NCI-H526 (cell line): ENCODE results near the gene SDK2.

Source experiments
- DNase-seq, 2 experiments: peaks; one replicate each; lab custom pipeline; 2025; lab: John Stamatoyannopoulos, UW

SDK2 gene

DNA sequence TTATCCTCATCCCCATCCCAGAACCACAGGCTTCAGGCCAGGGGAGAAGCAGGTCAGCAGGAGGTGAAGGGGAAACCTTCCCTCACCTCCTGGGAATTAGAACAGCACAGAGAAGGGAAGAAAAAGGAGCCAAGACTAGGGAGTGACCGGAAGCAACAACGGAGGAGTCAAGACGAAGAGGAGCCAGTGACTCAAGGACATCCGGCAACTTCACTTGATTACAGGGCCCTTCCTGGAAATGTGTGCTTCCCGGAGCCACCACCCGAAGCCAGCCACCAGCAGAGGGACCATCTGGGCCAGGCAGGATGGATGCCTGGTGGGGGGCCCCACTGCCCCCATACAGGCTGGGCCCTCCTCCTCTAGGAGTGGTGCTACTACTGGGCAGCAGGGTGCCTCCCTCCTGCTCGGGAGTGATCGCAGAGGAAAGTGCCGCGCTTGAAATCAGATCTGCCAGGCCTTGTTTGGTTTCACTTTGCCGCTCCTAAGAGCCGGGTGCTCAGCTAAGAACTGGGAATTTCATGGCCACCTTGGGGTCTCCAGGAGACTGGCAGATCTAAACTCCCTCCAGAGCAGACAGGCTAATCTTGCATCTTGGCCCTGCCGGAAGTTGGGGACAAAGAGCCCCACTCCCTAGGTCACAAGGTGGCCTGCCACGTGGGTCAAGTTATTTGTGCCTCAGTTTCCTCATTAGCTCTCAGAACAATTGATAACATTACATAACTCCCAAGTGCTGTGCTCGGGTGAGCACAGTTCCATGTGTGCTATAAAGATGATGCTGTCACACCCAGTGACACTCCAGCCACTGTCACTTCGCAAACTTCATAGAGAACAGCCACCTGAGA, 339.1 kb downstream of the SDK2 start:
- DNase-seq = peak; percentile 27 to 65

DNA sequence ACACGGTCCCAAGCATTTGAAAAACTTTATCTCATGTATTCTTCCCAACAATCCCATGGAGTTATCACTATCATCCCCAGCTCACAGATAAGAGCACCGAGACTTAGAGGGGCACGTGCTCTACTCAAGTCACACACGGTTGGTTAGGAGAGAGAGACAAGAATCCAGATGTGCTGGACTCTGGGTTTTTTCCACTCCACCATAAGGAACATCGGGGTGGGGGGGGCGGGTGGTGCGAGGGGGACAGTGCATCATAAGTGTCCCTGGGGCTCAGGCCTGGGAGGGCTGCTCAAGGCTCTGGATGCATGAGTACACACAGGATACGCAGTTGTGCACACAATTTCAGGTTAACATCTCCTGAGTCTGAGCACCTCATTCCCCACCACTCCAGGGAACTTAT, 339.8 kb downstream of the SDK2 start:
- DNase-seq = no peak

DNA sequence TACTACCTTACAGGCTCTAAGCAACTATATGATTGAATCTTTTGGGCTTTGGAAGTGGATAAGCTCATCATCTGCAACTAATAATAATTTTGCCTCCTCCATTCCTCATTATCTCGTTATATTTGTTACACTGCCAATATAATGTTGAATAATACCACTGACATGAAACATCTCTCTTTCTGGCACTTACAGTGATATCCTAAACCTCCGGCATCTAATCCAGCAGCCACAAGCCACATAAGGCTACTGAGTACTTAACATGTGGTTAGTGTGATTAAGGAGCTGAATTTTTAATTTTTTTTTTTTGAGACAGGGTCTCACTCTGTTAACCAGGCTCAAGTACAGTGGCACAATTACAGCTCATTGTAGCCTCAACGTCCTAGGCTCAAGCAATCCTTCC, 342.1 kb downstream of the SDK2 start:
- DNase-seq = no peak

- no peak for DNase-seq
Observed at GRCh38 chr17:73301369-73301768, 342.9 kb downstream of the SDK2 start.

GRCh38 chr17:73300392-73300791, 343.9 kb downstream of the SDK2 start:
- DNase-seq = no peak

- DNase-seq = no peak
Observed at GRCh38 chr17:73297934-73298861, 346.0 kb downstream of the SDK2 start.

- no peak for DNase-seq
Observed at GRCh38 chr17:73293480-73293911, 350.7 kb downstream of the SDK2 start.

DNA sequence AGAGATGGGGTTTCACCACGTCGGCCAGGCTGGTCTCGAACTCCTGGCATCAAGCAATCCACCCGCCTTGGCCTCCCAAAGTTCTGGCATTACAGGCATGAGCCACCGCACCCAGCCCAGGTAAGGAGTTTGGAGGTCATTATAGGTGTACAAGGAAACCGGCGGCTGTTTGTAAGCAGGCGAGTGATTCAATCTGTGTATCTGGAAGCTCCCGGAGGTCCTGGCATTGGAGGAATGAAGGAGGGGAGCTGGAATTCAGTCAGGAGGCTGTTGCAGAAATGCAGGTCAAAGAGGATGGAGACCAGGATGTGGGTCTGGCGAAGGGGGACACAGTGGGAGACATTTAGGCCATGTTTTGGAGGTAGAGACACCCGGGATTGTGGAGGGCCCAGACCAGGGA, 351.2 kb downstream of the SDK2 start:
- no peak for DNase-seq

- no peak for DNase-seq
Observed at GRCh38 chr17:73292031-73292531, 352.2 kb downstream of the SDK2 start.

DNA sequence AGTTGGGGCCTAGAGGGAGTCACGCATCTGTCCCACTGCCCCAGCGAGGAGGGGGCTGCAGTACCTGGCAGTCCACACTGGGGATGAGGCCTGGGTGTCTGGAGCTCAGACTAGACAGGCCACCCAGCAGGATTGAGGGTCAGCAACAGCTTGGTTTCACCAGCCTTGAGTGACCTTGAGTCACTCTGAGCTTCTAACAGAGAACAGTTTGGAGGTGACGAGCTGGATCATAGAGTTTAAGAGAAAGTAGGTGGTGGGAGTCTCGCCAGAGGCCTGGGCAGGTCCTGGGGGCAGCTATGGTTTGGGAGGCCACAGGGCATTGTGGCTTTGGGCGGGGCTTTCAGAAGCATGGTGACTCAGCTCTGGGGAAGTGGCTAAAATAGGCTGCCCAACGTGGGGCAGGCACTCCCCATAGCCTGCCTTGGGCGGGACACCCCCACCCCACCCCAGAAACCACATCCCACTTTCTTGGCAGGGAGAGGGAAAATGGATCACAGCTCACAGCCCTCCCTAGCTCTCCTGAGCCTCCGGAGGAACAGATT, 352.9 kb downstream of the SDK2 start:
- no peak for DNase-seq

- DNase-seq = no peak
Observed at GRCh38 chr17:73290399-73291259, 353.6 kb downstream of the SDK2 start.

GRCh38 chr17:73289549-73290254, 354.5 kb downstream of the SDK2 start:
- no peak for DNase-seq

DNA sequence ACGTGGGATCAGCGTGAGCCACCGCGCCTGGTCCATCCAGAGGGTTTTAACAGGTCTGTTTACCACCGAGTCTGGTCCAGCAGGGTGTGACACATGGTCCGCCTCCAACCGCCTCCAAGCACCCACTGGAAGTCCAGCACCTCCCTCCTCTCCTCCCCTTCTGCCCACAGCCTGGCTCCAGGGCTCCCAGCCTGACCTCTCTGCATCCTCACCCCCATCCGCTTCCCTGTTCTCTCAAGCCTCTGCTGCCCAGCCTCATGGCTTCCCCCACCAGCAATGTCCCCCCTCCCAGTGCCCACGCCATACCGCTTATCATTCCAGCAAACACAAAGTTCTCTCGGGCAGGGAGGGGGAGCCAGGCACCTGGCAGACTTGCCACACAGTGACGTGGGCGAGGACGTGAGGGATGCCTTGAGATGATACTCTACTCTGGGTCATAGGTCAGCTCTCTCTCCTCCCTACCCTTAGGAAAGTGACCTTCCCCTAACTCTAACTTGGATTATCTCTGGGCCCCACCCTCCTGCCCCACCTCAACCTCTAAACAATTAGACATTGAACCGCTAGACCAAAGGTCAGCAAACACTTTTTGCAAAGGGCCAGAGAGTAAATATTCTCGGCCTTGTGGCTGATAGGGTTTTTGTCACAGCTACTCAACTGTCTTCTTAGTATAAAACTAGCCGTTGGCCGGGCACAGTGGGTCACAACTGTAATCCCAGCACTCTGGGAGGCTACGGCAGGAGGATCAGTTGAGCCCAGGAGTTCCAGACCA, 355.5 kb downstream of the SDK2 start:
- DNase-seq = no peak

DNA sequence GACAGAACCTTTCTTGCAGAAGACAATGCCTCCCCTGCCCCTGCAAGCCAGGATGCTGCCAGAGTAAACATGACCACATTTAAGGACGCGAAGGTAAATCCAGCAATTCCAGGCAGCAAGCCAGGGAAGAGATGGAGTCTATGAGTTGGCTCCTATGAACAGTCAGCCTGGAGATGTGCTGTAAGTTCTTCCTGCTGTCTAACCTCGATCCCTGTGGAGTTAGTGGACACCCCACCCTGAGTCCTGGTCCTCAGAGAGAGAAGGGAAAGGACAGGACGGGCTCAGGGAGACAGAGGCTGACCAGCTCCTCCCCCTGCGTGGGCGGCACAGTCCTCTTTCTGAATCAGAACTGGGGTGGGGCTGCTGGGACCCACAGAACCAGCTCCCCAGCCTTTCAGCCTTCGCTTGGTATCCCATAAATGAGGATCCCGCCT, 357.4 kb downstream of the SDK2 start:
- DNase-seq = no peak

DNA sequence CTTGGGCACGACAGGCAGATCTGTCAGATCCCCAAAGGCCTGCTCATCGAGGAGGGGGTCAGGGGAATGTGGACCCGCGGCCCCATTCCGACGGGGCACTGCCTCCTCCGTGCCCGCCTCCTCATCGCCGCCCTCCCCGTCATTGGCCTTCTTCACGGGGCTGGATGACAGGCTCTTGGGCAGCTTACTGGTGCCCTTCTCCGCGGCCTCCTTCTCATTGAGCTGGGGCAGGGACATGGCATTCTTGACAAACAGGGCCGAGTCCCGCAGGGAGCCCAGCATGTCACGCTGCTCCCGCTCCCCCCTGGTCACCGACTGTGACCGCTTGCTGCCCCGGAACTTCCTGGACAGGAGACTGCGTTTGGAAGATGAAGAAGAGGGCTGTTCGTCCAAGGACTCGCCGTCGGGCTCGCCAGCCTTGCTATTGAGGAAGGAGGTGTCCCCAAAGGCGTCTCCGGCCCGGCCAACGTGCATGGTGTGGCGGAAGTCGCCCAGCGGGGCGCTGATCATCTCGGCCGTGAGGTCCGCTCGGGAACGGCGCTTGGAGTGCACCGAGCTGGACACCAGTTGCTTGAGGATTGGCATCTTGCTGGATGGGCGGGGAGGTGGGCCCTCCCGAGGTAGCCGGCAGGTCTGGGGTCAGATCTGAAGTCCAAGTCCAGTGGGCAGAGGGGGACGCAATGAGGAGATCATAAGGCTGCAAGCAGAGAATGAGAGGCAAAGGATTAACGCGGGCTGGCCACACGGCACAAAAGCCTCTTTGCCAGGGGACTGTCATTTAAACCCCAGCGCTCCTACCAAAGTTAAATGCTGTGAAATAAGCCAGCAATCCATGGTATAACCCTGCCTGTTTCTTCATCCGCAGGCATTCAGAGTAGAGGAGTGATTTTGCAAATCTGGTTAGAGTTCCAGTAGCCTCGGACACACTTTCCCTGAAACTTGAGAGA, 358.1 kb downstream of the SDK2 start:
- no peak for DNase-seq

GRCh38 chr17:73285603-73285908, 358.7 kb downstream of the SDK2 start:
- DNase-seq = no peak

DNA sequence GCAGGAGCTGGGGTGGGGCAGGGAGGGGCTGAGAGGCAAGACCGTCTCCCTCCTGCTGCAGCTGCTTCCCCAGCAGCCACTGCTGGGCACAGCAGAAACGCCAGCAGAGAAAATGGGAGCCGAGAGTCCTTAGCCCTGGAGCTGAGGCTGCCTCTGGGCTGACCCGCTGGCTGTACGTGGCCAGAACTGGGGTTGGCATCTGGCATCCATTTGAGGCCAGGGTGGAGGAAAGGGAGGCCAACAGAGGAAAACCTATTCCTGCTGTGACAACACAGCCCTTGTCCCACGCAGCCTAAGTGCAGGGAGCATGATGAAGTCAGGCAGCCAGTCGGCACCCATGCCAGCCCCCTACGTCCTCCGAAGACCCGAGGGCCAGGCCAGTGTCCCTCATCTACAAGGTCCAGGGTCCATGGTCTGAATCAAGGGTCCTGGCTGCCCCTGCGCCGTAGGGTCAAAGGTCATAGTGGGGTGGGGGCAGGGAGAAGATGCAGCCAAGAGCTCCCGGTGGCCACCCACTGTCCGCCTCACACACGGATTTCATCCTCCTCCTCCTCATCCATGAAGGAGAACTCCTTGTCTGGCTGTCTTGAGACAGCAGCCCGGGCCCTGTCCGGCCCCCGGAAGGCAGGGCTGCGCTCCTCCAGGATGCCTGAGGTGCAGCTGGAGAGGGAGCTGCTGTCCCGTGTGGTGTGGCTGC, 359.2 kb downstream of the SDK2 start:
- no peak for DNase-seq
